HG03175 (cell line): ENCODE results near the gene FIGNL2.

Experiments
- ATAC-seq: cut with Tn5 transposase; IDR thresholded peaks from one replicate; pipeline ENCODE4 v1.9.1; 2021; ENCODE audit warnings: mild to moderate bottlenecking, moderate library complexity; ENCODE audit not compliant: unreplicated experiment

FIGNL2 gene

GRCh38 chr12:51779876-51780275, 68.6 kb downstream of the FIGNL2 start:
- ATAC-seq, result no peak

- no peak for ATAC-seq
These were observed 70.5 kb downstream of the FIGNL2 start for GRCh38 chr12:51777973-51778372.

DNA sequence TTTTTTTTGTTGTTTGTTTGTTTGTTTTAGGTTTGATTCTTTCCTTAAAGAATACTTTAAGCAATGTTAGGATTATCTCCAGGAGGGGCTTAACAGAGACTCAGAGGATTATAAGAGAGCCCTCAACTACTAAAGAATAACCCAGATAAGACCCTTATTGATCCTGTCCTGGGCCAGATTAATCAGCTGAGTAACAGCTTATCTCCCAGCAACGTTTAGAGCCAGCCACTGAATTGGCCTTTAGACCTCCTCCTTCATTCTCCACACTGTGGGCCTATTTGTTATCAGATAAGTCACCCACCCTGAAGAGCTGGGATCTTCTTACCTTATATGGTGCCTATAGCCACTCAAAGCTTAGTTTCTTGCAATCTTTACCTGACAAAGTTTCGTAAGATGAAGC, 71.1 kb downstream of the FIGNL2 start:
- no peak for ATAC-seq

GRCh38 chr12:51774933-51775332, 73.6 kb downstream of the FIGNL2 start:
- ATAC-seq, result no peak

- ATAC-seq, result no peak
These were observed 75.2 kb downstream of the FIGNL2 start for GRCh38 chr12:51773145-51773869.

DNA sequence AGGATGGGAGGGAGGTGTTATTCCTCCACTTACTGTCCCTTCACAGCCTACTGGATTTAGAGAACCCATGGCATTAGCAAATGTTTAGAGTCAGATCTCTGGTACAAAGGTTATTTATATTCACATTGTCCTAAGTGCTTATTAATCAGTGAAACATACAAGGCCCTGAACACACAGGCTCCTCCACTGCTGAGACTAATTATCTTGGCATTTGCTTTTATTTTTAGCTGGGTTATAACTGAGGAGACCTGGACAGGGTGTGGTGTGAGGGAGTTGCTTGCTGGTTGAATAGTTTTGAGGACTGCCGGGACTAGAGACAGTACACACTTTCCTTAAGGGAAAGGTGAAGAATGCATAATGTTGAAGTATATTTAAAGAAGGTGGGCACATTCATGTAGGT, 77.5 kb downstream of the FIGNL2 start:
- ATAC-seq, result no peak
